ENCODE measurements around the gene DUSP15.

DUSP15 gene

DNA sequence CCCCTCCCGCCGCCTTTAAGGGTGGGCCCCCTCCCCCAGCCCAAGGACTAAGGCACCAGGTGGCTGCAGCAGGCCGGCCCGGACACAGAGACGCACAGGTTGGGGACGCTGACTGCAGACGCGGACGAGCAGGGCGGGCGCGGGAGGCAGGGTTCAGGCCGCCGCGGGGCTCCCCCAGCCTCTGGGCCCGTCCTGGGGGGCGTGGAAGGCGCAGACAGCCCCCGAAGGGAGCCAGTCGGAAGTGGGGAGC, 9.3 kb downstream of the DUSP15 start:
- DNase-seq (ENCODE audit: low read depth): no peak
- peak overlapping the region; percentile 52 for H3K4me3 ChIP-seq (ENCODE audit: low read depth, low read length)
- TF ChIP-seq, protein P1, sequence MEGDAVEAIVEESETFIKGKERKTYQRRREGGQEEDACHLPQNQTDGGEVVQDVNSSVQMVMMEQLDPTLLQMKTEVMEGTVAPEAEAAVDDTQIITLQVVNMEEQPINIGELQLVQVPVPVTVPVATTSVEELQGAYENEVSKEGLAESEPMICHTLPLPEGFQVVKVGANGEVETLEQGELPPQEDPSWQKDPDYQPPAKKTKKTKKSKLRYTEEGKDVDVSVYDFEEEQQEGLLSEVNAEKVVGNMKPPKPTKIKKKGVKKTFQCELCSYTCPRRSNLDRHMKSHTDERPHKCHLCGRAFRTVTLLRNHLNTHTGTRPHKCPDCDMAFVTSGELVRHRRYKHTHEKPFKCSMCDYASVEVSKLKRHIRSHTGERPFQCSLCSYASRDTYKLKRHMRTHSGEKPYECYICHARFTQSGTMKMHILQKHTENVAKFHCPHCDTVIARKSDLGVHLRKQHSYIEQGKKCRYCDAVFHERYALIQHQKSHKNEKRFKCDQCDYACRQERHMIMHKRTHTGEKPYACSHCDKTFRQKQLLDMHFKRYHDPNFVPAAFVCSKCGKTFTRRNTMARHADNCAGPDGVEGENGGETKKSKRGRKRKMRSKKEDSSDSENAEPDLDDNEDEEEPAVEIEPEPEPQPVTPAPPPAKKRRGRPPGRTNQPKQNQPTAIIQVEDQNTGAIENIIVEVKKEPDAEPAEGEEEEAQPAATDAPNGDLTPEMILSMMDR (IDR thresholded peaks at IDR 0.05; ENCODE audit: control insufficient read depth, extremely low read depth, insufficient read depth): no peak

DNA sequence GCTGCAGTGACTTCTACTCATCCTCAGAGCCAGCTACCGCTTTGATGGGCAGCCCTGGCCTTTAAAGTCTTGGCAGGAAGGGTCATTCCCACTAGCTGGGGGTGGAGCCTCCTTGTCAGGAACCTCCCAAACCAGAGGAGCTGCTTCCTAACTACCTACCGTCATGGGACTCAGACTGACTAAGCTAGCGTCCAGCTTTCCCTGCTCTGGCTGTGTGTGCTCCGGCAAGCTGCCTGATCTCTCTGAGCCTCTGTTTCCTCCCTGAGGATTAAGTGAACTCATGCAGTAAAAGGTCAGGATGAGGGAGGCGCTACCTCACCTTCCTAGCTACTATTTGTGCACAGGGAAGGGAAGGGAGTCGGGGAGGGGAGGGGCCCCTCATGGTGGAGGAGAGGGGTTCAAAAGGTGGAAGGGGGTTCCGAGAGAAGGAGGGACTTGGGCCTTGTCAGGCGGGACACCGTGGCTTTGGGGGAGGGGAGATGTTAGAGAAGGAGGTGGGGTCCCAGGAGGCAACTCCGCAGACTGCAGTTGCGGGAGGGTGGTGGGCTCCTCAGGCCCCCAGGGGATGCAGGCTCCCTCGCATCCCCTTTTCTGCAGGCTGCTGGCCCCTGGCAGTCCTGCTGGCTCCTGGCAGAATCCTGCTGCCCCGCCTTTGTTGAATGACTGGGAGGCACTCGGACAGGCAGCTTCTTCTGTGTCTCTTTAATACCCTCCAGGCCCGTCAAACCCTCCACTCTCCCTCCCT, 9.8 kb downstream of the DUSP15 start:
- peak overlapping the region; percentile 52 for H3K4me3 ChIP-seq (ENCODE audit: low read depth, low read length)
- DNase-seq (ENCODE audit: low read depth): peak; percentile 73
- TF ChIP-seq, protein P1 (IDR thresholded peaks at IDR 0.05; ENCODE audit: control insufficient read depth, extremely low read depth, insufficient read depth): no peak

DNA sequence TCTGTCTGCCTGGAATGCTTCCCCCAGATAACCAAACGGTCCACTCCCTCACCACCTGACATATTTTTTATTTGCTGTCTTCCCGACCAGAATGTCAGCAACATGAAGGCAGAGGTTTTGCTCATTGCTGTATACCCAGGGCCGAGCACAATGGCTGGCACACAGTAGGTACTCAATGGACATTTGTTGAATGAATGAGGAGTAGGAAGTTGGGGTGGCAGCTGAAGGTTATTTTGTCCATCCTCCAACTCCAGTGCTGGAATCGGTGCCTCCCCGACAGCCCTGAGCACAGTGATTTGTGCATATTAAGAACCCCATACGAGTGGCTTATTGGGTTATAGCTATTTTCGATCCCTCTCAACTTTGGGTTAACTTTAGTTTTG, 10.3 kb downstream of the DUSP15 start:
- TF ChIP-seq, protein P1 (IDR thresholded peaks at IDR 0.05; ENCODE audit: control insufficient read depth, extremely low read depth, insufficient read depth): no peak
- no peak for DNase-seq (ENCODE audit: low read depth)
- no peak overlapping the region for H3K4me3 ChIP-seq (ENCODE audit: low read depth, low read length)

DNA sequence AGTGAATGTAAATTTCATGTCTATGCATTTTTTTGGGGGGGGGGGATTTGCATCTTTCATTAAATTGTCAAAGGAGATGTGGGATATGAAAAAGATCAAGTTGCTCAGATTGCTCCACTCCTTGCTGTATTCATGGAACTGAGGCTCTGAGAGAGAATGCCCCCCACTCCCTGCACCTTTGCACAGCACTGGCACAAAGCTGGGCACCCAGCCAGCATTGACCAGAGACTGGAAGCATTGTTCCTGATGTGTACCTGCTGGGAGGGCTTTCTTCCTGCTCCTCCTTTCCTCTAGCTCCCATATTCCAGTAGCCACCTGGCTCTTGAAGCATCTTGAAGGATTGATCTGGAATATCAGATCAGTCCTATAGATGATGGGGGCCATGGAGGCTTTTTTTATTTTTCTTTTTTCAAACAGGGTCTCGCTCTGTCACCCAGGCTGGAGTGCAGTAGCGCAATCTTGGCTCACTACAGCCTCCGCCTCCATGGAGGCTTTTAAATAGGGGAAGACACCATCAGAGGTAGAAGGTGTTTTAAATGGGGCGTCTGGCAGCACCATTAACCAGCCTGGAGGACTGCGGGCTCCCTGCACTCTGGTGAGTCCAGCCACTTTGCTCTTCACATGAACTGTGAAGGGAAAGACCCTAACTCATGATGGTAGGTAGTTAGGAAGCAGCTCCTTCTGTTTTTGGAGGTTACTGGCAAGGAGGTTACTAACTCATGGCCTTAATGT, 10.9 kb downstream of the DUSP15 start:
- TF ChIP-seq, protein P1 (IDR thresholded peaks at IDR 0.05; ENCODE audit: control insufficient read depth, extremely low read depth, insufficient read depth): no peak
- DNase-seq (ENCODE audit: low read depth): no peak
- no peak overlapping the region for H3K4me3 ChIP-seq (ENCODE audit: low read depth, low read length)

DNA sequence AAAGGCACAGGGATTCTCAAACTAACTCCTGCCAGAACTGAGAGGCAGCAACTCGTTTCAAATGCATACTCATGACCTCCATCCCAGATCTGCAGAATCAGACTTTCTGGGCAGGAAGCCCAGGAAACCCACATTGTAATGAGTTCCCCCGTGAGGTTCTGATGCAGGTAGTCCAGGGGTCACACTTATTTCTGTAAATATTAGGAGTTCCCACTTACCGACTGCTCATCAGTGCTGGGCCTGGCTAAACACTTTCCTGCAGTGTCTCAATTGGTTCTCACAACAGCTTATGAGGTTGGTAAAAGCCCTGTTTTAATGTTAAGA, 11.6 kb downstream of the DUSP15 start:
- no peak for DNase-seq (ENCODE audit: low read depth)
- TF ChIP-seq, protein P1 (IDR thresholded peaks at IDR 0.05; ENCODE audit: control insufficient read depth, extremely low read depth, insufficient read depth): no peak
- H3K4me3 ChIP-seq (ENCODE audit: low read depth, low read length): no peak overlapping the region

DNA sequence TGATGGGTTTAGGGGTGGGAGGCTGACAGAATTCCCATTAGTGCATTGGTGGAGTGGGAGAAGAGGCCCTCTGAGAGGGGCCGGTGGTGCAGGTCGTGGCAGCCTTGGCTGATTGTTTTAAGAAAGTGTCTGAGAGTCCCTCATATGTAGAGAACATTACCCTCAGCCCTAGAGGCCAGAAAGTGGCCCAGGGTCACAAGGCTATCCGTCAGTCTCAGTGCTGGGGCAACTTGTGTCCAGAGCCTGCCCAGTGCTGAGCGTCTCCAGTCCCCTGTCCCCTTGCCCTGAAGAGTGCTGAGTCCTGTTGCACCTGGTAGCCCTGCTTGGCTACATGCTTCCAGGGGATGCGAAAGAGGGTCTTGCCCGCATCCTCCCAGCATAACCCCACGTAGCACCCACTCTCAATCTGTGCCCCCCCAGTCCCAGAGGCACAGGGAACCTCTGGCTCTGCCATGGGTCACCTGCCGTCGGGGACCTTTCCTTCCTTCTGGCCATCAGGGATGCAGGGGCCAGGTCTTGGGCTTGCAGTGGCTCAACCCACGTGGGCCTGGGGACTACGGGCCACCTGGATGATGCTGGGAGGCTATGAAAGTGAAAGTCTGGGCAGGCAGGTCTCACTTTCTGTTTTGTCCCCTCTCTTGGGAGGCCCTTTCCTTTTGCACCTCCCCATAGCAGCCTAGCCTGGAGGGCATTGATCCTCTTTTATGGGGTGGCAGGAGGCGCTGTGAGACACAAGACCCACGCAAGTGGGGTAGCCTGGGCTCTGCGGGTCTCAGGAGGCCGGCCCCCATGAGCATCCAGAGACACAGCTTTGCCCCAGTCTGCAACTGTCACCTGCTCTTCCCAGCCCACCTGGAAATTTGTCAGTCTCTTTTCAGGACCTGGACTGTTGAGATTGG, 12.2 kb downstream of the DUSP15 start:
- DNase-seq (ENCODE audit: low read depth): no peak
- TF ChIP-seq, protein P1 (IDR thresholded peaks at IDR 0.05; ENCODE audit: control insufficient read depth, extremely low read depth, insufficient read depth): no peak
- H3K4me3 ChIP-seq (ENCODE audit: low read depth, low read length): no peak overlapping the region

Measured in LNCaP clone FGC (cell line).